NB4 (cell line): Measurements from ENCODE around the gene SFI1.
A peak's percentile ranks its signal among the peaks of the same experiment; 100 is the strongest.

Source experiments
- DNase-seq: peaks from one replicate; pipeline ENCODE4 v3.0.0; 2010; ENCODE audit warnings: low read depth
- H3K4me3 ChIP-seq: one replicate; pipeline ENCODE4 v1.5.1; 2011; ENCODE audit warnings: mild to moderate bottlenecking, low read depth, low read length, moderate library complexity
- MYC ChIP-seq: IDR thresholded peaks from 2 replicates; pipeline ENCODE4 v1.6.1; 2011; ENCODE audit warnings: low read depth, low read length
- POLR2A ChIP-seq: IDR thresholded peaks from 2 replicates; pipeline ENCODE4 v1.6.1; 2011; ENCODE audit warnings: mild to moderate bottlenecking; ENCODE audit not compliant: insufficient read length; ENCODE audit errors: extremely low read depth
- TF ChIP-seq, protein P1 (sequence below): IDR thresholded peaks from one replicate; pipeline ENCODE4 v1.5.1; 2012; ENCODE audit warnings: low read depth, low read length
- TF ChIP-seq, protein P2 (sequence below): IDR thresholded peaks from 2 replicates; pipeline ENCODE4 v1.6.1; 2011; ENCODE audit warnings: low read depth, low read length

Gene SFI1

DNA sequence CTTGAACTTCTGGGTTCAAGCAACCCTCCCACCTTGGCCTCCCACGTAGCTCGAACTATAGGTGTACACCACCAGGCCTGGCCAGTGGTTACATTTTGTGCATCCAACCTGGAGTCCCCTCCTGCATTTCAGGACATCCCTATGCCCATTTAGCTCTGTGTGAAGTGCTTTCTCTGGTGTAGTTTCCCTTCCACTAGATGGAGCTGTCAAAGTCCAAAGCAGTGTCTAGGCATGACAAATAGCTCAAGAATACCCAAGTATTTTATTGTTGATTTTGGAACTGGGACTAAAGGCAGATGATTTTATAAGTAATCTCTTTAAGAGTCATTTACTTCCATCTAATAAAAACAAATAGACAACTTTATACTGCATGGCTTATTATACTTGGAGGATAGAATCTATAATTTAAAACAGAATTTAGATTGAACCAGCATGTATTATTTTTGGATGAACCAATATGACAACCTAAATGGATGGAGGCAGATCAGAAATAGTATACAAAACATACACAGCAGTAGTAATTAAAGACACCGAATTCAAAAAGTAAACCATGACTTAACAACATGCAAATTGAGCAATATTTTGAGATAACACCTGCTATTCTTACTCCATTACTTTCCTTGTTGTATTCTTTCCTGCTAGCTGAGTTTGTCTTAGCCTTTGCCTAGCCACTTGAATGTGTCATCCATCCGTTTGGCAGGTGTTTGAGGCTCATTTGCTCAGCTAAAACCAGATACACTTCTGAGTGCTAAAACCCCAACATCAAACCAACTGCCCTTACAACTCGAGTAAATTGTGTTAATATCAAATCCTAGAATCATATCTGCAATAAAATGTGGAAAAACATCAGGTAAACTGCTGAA, 44.4 kb upstream of the SFI1 start:
- TF ChIP-seq POLR2A, result no peak
- TF ChIP-seq, protein P1, sequence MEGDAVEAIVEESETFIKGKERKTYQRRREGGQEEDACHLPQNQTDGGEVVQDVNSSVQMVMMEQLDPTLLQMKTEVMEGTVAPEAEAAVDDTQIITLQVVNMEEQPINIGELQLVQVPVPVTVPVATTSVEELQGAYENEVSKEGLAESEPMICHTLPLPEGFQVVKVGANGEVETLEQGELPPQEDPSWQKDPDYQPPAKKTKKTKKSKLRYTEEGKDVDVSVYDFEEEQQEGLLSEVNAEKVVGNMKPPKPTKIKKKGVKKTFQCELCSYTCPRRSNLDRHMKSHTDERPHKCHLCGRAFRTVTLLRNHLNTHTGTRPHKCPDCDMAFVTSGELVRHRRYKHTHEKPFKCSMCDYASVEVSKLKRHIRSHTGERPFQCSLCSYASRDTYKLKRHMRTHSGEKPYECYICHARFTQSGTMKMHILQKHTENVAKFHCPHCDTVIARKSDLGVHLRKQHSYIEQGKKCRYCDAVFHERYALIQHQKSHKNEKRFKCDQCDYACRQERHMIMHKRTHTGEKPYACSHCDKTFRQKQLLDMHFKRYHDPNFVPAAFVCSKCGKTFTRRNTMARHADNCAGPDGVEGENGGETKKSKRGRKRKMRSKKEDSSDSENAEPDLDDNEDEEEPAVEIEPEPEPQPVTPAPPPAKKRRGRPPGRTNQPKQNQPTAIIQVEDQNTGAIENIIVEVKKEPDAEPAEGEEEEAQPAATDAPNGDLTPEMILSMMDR, result peak; percentile 66
- peak; percentile 54 for DNase-seq

DNA sequence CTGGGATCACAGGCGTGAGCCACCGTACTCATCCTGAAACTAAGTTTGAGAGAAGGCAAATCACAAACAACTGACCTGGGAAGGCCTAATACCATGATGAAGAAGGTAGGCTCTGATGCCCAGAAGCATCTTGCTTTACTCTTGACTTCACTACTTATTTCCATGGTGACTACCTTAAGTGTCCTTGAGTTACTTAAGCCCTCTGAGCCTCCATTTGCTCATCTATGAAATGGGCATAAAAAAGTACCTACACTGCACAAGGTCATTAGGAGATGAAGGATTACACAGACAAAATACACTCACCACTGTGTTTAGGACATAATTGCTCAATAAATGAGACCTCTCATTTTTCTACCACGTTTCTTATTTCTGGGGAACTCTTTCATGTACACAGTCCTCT, 34.6 kb upstream of the SFI1 start:
- H3K4me3 ChIP-seq, result no peak overlapping the region
- no peak for TF ChIP-seq MYC
- DNase-seq, result no peak

More for the DNA sequence above, 44.4 kb upstream of the SFI1 start:
- no peak overlapping the region for H3K4me3 ChIP-seq

DNA sequence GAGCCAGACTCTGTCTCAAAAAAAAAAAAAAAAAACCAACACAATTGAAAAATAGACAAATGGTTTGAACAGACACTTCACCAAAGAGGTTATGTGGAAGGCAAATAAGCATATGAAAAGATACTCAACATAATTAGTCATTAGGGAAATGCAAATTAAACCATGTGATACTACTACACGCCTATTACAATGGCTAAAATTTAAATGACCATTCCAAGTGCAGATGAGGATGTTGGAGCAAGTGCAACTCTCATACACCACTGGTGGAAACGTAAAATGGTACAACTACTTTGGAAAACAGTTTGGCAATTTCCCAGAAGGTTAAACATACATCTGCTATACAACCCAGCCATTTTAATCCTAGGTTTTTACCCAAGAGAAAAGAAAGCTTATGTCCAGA, 31.0 kb upstream of the SFI1 start:
- DNase-seq, result no peak
- TF ChIP-seq, protein P2, sequence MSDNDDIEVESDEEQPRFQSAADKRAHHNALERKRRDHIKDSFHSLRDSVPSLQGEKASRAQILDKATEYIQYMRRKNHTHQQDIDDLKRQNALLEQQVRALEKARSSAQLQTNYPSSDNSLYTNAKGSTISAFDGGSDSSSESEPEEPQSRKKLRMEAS, result no peak
- TF ChIP-seq POLR2A (no peak), MYC (no peak)
- TF ChIP-seq, protein P1, result no peak
- H3K4me3 ChIP-seq, result no peak overlapping the region

DNA sequence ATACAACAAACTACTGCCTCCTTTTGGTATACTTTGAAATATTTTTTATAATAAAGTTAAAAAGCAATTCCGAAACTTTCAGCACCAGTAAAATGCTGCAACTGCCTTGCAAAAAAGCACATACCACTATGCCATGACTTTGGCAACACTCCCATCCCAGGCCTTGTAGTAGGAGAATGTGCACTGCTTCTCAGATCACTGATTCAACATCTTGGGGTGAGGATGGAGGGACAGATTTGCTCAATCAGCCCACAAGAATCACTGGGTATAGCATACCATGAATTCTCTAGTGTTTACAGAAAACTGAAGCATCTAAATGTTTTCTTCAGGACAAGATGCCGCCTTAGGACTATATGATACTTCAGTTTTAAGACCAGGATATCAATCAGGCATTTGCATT, 21.6 kb upstream of the SFI1 start:
- TF ChIP-seq POLR2A, result no peak
- no peak for TF ChIP-seq MYC
- TF ChIP-seq, protein P2, result no peak
- TF ChIP-seq, protein P1, result no peak

DNA sequence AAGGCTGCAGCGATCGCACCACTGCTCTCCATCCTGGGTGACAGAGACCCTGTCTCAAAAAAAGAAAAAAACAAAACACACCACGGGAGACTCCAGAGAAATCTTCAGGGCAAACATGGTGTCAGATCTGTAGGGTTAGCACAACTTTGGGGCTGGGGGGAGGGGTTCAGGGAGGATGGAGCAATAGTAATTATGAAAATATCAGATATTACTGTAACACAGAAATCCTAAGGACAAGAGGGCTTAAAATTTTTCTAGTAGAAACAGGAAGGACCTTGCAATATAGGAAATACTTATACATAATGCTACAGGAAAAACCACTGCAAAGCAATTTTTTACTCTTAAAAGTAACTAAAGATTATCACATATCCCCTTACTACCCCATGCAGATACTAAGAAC, 20.5 kb upstream of the SFI1 start:
- TF ChIP-seq, protein P2, result no peak
- TF ChIP-seq, protein P1, result no peak
- TF ChIP-seq MYC, result no peak
- no peak for TF ChIP-seq POLR2A
- DNase-seq, result no peak
- no peak overlapping the region for H3K4me3 ChIP-seq

More for the DNA sequence above, 21.6 kb upstream of the SFI1 start:
- H3K4me3 ChIP-seq, result no peak overlapping the region
- no peak for DNase-seq

DNA sequence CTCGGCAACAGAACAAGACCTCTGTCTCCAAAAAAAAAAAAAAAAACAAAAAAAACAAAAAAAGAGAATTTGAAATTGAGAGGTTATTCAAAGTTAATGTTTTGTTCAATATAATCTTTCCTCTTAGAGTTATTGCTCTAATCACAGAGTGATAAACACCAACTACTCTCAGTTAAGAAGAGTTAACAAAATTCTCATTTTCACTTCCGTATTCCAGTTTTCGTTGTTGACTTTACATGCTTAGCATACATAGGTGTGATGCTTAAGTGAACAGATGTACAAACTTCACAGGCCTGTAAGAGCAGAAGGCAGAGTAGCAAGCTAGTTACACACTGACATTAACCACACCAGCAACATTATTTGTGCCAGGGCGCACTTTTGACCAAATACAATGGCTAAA, 19.0 kb upstream of the SFI1 start:
- DNase-seq, result no peak
- TF ChIP-seq MYC (no peak), POLR2A (no peak)
- TF ChIP-seq, protein P2, result no peak
- TF ChIP-seq, protein P1, result no peak
- H3K4me3 ChIP-seq, result no peak overlapping the region
